GM04503 (cell line): ENCODE measurements around the gene PSIP1.
"Not testable (repeated sequence)": the region's sequence is repeated elsewhere in the genome, so short reads cannot be mapped to it uniquely, and the experiment has no call there.

Experiments
- DNase-seq: peaks from one replicate; pipeline ENCODE4 v3.0.0-alpha.2; 2012; ENCODE audit warnings: low read depth

PSIP1 gene

GRCh38 chr9:15501803-15502202 lies 9.0 kb downstream of the PSIP1 start:
- no peak for DNase-seq

GRCh38 chr9:15501179-15501578 lies 9.6 kb downstream of the PSIP1 start:
- DNase-seq: no peak

- DNase-seq: no peak
Observed at GRCh38 chr9:15499139-15499538, 11.6 kb downstream of the PSIP1 start.

DNA sequence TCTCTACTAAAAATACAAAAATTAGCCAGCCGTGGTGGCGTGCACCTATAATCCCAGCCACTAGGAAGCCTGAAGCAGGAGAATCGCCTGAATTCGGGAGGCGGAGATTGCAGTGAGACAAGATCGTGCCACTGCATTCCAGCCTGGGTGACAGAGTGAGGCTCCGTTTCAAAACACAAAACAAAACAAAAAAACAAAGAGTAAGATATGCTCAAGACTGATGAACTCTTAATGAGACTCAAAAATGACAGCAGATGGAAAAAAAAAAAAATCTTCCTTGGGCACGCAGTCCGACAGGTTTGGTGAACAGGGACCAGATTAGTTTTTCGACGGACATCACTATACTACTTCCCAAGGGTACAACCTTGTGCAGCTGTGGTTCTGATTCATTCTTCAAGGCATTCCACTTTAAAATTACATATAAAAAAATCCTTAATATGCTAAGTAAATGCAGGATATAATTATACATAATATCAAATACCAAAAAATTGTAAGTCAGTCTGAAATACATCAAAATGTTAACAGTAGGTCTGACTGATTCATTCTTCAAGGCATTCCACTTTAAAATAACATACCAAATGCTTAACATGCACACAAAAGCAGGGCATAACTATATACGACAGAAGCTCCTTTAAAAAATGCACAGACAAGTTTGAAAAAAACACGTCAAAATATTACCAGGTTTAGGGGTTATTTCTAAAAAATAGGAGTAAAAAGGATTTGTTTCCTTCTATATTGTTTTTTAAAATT lies 12.3 kb downstream of the PSIP1 start:
- DNase-seq: no peak

GRCh38 chr9:15492485-15493150 lies 18.2 kb downstream of the PSIP1 start:
- no peak for DNase-seq

GRCh38 chr9:15491950-15492349 lies 18.8 kb downstream of the PSIP1 start:
- no peak for DNase-seq

DNA sequence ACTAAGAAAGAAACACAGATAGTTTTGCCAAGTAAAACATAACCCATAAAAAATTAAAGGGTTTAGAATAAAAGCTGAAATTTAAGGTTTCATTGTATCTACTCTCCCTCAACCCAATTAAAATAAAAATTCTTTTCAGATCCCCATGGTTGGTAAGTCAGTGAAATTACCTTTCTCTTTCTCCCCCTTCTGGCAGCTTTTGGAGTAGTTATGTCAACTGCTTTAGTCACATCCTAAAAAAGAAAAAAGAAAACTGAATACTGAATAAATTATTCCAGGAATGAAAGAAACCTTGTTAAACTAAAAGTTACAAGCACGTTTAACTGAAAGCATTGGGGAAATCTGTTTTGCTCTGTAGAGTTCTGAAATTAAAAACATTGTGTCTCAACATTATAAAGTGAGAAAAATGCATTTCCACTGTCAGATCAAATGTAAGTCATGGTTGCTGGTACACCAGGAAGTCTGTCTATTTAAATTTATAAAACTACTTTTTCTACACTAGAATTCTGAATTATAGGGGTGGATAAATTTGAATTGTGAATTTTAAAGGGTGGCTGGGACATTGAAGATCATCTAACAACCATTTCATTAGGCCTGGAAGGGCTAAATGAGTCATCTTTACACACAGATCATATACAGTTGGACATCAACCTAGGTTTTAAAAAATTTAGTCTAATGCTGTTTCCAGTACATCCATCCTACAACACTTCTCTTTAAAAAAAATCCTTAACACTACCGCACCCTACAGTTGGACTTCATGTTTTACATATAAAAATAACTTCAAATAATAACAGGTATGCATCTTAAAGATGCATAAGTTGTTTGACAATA lies 24.7 kb downstream of the PSIP1 start:
- DNase-seq: no peak

- DNase-seq: no peak
Observed at GRCh38 chr9:15484802-15485201, 26.0 kb downstream of the PSIP1 start.

DNA sequence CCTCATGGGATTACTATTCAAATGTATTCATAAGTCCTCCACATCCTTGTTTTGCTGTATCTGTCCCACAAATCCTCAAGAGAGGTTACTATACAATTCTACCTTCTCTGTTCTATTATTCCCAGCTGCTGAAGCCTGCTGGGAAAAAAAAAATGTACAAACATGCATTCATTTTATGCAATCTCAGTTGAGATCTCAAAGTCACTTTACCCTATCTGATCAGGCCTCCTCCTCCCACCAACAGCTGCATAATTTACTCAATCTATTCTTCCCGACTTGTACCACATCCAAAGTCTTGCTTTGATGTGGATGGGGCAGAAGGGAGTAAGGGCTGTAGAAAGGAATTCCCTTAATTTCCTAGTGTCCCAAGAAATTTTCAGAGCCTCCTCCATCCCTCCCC lies 28.6 kb downstream of the PSIP1 start:
- no peak for DNase-seq

DNA sequence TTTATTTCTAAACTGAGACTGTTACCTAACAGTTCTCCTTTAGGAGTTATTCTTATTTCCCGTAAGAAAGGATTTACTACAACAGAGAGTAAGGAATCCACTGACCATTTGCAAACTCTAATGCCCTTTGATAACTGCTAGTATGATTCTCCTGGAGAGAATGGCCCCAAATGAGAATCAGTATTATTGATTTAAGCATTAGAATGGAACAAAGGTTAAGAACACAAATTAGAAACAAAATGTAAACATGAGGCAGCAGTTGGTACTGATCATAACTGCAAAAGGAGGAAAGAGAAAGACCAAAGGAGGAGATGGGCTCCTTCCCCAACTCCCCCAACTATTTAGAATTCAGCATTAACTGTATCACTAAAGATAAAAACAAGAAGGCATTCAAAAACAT lies 30.7 kb downstream of the PSIP1 start:
- DNase-seq: no peak

GRCh38 chr9:15475923-15476536 lies 34.7 kb downstream of the PSIP1 start:
- no peak for DNase-seq

- DNase-seq: no peak
Observed at GRCh38 chr9:15469862-15470261, 40.9 kb downstream of the PSIP1 start.

- no peak for DNase-seq
Observed at GRCh38 chr9:15469406-15469805, 41.4 kb downstream of the PSIP1 start.

GRCh38 chr9:15468145-15468544 lies 42.6 kb downstream of the PSIP1 start:
- no peak for DNase-seq

DNA sequence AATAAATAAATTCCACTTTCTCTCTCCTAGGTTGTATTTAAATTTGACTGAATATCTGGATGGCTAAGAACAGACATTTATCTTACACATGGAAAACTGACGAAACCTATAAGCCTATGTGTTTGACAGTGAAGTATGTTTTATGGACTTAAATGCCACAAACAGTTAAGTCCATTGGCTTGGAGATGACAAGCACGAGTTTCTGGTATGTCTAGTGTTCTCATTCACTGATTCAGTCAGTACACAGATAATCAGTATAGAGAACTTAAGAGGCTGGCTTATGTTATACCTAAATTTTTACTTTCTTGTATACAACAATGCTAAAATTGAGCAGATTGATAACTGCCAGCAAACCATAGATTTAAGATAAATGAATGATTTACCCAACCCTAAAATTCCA lies 49.2 kb downstream of the PSIP1 start:
- no peak for DNase-seq

- DNase-seq: no peak
Observed at GRCh38 chr9:15461056-15461455, 49.7 kb downstream of the PSIP1 start.

GRCh38 chr9:15453956-15454355 lies 56.8 kb downstream of the PSIP1 start:
- DNase-seq: no peak

GRCh38 chr9:15444141-15444540 lies 66.6 kb downstream of the PSIP1 start:
- no peak for DNase-seq

DNA sequence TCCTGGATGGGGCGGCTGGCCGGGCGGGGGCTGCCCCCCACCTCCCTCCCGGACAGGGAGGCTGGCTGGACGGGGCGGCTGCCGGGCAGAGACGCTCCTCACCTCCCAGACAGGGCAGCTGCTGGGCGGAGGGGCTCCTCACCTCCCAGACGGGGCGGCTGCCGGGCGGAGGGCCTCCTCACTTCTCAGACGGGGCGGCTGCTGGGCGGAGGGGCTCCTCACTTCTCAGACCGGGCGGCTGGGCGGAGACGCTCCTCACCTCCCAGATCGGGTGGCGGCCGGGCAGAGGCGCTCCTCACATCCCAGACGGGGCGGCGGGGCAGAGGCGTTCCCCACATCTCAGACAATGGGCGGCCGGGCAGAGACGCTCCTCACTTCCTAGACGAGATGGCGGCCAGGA lies 68.5 kb downstream of the PSIP1 start:
- not testable (repeated sequence) for DNase-seq

DNA sequence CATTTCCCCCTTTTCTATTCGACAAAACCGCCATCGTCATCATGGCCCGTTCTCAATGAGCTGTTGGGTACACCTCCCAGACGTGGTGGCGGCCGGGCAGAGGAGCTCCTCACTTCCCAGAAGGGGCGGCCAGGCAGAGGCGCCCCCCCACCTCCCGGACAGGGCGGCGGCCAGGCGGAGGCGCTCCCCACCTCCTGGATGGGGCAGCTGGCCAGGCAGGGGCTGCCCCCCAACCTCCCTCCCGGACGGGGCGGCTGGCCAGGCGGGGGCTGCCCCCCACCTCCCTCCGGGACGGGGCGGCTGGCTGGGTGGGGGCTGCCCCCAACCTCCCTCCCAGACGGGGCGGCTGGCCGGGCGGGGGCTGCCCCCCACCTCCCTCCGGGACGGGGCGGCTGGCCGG lies 68.9 kb downstream of the PSIP1 start:
- not testable (repeated sequence) for DNase-seq

DNA sequence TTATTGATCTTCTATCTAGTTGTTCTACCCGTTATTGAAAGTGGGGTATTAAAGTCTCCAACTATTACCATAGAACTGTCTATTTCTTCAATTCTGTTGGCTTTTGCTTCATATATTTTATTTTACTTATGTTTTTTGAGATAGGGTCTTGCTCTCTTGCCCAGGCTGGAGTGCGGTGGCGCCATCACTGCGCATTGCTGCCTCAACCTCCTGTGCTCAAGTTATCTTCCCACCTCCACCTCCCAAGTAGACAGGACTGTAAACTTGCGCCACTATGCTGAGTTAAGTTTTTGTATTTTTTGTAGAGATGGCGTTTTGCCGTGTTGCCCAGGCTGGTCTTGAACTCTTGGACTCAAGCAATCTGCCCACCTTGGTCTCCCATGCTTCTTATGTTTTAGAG lies 71.9 kb downstream of the PSIP1 start:
- DNase-seq: no peak

GRCh38 chr9:15433661-15434060 lies 77.1 kb downstream of the PSIP1 start:
- DNase-seq: no peak

- DNase-seq: no peak
Observed at GRCh38 chr9:15433191-15433590, 77.6 kb downstream of the PSIP1 start.
